ENCODE measurements around the gene TMED5. TPM values are rescaled to one million over a fixed set of nuclear protein-coding genes. Genes with fewer than 3 reads are reported as not detected.
"Not testable (repeated sequence)": the region's sequence is repeated elsewhere in the genome, so short reads cannot be mapped to it uniquely, and the experiment has no call there.

TMED5 gene
- polyA plus RNA-seq, 1 donor from 2014 or later: 22.3 TPM

DNA sequence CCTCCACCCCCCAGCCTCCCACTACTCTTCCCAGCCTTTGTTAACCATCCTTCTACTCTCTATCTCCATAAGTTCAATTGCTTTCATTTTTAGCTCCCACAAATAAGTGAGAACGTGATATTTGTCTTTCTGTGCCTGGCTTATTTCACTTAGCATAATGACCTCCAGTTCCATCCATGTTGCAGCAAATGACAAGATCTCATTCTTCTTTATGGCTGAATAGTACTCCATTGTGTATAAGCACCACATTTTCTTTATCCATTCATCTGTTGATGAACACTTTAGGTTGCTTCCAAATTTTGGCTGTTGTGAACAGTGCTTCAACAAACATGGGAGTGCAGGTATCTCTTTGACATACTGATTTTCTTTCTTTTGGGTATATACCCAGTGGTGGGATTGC, 14.3 kb downstream of the TMED5 start:
- not testable (repeated sequence) for H4K20me1 ChIP-seq (ENCODE audit: insufficient read depth); H3K9me3 ChIP-seq (ENCODE audit: low read length); H3K27me3 ChIP-seq (ENCODE audit: insufficient read depth, low read depth, low read length); H3K9ac ChIP-seq (ENCODE audit: low read length); H3K4me2 ChIP-seq (ENCODE audit: low read length); H3K9me2 ChIP-seq (ENCODE audit: insufficient read depth, low read length); H2AFZ ChIP-seq (ENCODE audit: low read depth, low read length); H3K36me3 ChIP-seq (ENCODE audit: insufficient read depth, low read length); H3K4me3 ChIP-seq (ENCODE audit: low read length); H3K79me2 ChIP-seq (replicated peaks; ENCODE audit: insufficient read depth, low read length); H3F3A ChIP-seq (ENCODE audit: insufficient read depth, low read length, poor library complexity, severe bottlenecking); H3K27ac ChIP-seq (ENCODE audit: low read length)

DNA sequence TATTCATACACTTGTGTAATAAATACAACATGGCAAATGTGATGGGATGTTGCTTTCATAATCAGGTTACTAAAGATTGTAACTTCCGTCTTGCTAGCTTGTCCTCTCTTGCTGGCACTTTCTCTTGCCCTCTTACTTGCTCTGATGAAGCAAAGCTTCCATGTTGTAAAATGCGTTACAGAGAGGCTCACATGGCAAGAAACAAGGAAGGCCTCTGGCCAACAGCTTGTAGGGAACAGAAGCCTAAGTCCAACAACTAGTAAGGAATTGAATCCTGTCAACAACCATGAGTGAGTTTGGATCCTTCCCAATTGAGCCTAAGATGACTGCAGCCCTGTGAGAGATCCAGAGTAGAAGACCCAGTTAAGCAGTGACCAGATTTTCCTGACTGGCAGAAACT, 15.4 kb downstream of the TMED5 start:
- Histone ChIP-seq H4K20me1 (ENCODE audit: insufficient read depth) (no peaks in the 10 kb centered on the region), H3K4me2 (ENCODE audit: low read length) (no peak overlapping the region), H3K9me2 (ENCODE audit: insufficient read depth, low read length) (no peaks in the 10 kb centered on the region), H3K79me2 (replicated peaks; ENCODE audit: insufficient read depth, low read length) (peaks cover 7% of the 10 kb centered on the region), H3K9ac (ENCODE audit: low read length) (no peak overlapping the region), H3K9me3 (ENCODE audit: low read length) (no peaks in the 10 kb centered on the region), H2AFZ (ENCODE audit: low read depth, low read length) (no peak overlapping the region), H3K36me3 (ENCODE audit: insufficient read depth, low read length) (no peaks in the 10 kb centered on the region), H3K4me3 (ENCODE audit: low read length) (no peak overlapping the region), H3K27ac (ENCODE audit: low read length) (no peak overlapping the region), H3F3A (ENCODE audit: insufficient read depth, low read length, poor library complexity, severe bottlenecking) (no peaks in the 10 kb centered on the region), H3K27me3 (ENCODE audit: insufficient read depth, low read depth, low read length) (no peaks in the 10 kb centered on the region)
- TF ChIP-seq EP300 (conservative IDR thresholded peaks at IDR 0.05; ENCODE audit: poor library complexity, severe bottlenecking): no peak
- no peak for TF ChIP-seq POLR2AphosphoS5 (IDR thresholded peaks at IDR 0.05)
- TF ChIP-seq, protein P1, sequence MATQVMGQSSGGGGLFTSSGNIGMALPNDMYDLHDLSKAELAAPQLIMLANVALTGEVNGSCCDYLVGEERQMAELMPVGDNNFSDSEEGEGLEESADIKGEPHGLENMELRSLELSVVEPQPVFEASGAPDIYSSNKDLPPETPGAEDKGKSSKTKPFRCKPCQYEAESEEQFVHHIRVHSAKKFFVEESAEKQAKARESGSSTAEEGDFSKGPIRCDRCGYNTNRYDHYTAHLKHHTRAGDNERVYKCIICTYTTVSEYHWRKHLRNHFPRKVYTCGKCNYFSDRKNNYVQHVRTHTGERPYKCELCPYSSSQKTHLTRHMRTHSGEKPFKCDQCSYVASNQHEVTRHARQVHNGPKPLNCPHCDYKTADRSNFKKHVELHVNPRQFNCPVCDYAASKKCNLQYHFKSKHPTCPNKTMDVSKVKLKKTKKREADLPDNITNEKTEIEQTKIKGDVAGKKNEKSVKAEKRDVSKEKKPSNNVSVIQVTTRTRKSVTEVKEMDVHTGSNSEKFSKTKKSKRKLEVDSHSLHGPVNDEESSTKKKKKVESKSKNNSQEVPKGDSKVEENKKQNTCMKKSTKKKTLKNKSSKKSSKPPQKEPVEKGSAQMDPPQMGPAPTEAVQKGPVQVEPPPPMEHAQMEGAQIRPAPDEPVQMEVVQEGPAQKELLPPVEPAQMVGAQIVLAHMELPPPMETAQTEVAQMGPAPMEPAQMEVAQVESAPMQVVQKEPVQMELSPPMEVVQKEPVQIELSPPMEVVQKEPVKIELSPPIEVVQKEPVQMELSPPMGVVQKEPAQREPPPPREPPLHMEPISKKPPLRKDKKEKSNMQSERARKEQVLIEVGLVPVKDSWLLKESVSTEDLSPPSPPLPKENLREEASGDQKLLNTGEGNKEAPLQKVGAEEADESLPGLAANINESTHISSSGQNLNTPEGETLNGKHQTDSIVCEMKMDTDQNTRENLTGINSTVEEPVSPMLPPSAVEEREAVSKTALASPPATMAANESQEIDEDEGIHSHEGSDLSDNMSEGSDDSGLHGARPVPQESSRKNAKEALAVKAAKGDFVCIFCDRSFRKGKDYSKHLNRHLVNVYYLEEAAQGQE (IDR thresholded peaks at IDR 0.05; ENCODE audit: borderline replicate concordance): no peak
- no peak for TF ChIP-seq SMC3 (conservative IDR thresholded peaks at IDR 0.05; ENCODE audit: poor library complexity)
- TF ChIP-seq EZH2 (IDR thresholded peaks at IDR 0.05; ENCODE audit: borderline replicate concordance, insufficient read depth, low read length, poor library complexity, severe bottlenecking): no peak
- TF ChIP-seq, protein P2, sequence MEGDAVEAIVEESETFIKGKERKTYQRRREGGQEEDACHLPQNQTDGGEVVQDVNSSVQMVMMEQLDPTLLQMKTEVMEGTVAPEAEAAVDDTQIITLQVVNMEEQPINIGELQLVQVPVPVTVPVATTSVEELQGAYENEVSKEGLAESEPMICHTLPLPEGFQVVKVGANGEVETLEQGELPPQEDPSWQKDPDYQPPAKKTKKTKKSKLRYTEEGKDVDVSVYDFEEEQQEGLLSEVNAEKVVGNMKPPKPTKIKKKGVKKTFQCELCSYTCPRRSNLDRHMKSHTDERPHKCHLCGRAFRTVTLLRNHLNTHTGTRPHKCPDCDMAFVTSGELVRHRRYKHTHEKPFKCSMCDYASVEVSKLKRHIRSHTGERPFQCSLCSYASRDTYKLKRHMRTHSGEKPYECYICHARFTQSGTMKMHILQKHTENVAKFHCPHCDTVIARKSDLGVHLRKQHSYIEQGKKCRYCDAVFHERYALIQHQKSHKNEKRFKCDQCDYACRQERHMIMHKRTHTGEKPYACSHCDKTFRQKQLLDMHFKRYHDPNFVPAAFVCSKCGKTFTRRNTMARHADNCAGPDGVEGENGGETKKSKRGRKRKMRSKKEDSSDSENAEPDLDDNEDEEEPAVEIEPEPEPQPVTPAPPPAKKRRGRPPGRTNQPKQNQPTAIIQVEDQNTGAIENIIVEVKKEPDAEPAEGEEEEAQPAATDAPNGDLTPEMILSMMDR (IDR thresholded peaks at IDR 0.05; ENCODE audit: poor library complexity, severe bottlenecking): no peak
- TF ChIP-seq MXI1 (conservative IDR thresholded peaks at IDR 0.05; ENCODE audit: poor library complexity, severe bottlenecking): no peak
- no peak for TF ChIP-seq RAD21 (conservative IDR thresholded peaks at IDR 0.05)
- no peak for TF ChIP-seq TAF1 (IDR thresholded peaks at IDR 0.05; ENCODE audit: low read depth)

DNA sequence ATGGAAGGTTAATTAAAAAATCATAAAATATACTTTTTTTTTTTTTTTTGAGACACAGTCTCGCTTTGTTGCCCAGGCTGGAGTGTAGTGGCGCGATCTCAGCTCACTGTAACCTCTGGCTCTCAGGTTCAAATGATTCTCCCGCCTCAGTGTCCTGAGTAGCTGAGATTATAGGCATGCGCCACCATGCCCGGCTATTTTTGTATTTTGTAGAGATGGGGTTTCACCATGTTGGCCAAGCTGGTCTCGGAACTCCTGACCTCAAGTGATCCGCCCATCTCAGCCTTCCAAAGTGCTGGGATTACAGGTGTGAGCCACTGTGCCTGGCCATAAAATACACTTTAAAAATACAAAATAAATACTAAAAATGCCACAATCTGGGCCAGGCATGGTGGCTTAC, 16.9 kb downstream of the TMED5 start:
- not testable (repeated sequence) for H3K4me3 ChIP-seq (ENCODE audit: low read length); H4K20me1 ChIP-seq (ENCODE audit: insufficient read depth); H3K9me2 ChIP-seq (ENCODE audit: insufficient read depth, low read length); H3K27ac ChIP-seq (ENCODE audit: low read length); H3K79me2 ChIP-seq (replicated peaks; ENCODE audit: insufficient read depth, low read length); H2AFZ ChIP-seq (ENCODE audit: low read depth, low read length); H3K4me2 ChIP-seq (ENCODE audit: low read length); H3K27me3 ChIP-seq (ENCODE audit: insufficient read depth, low read depth, low read length); H3F3A ChIP-seq (ENCODE audit: insufficient read depth, low read length, poor library complexity, severe bottlenecking); H3K9me3 ChIP-seq (ENCODE audit: low read length); H3K36me3 ChIP-seq (ENCODE audit: insufficient read depth, low read length); H3K9ac ChIP-seq (ENCODE audit: low read length)
